ENCODE measurements around the gene CLIC3. TPM values are rescaled to one million over a fixed set of nuclear protein-coding genes. Genes with fewer than 3 reads are reported as not detected.

CLIC3 gene
- total and polyA plus RNA-seq, 4 donors = 17.2 to 115 (median 81.1) TPM

- DNase-seq (no peak), ATAC-seq (ENCODE audit: insufficient read depth, low FRiP score) (no peak)
- H3K36me3 ChIP-seq (ENCODE audit: control insufficient read depth in 4 of 4, insufficient read depth in 4 of 4, low read length in 4 of 4) = peaks cover 0 to 72% (median 8%) of the 10 kb centered on the region in 4 donors
- no peak overlapping the region for H3K9ac ChIP-seq (ENCODE audit: insufficient read depth in 1 of 2, low read length in 2 of 2)
- H3K4me1 ChIP-seq (ENCODE audit: control insufficient read depth in 5 of 5, insufficient read depth in 5 of 5, low read length in 5 of 5) = no peaks in the 10 kb centered on the region
- H3K4me3 ChIP-seq = no peak overlapping the region
- no peaks in the 10 kb centered on the region for H3K27me3 ChIP-seq (ENCODE audit: control insufficient read depth in 3 of 3, insufficient read depth in 3 of 3, low read length in 2 of 3)
- no peak for TF ChIP-seq CTCF (IDR thresholded peaks at IDR 0.05; ENCODE audit: control extremely low read depth, extremely low read depth)
- no peaks in the 10 kb centered on the region for H3K9me3 ChIP-seq (ENCODE audit: control insufficient read depth in 4 of 4, insufficient read depth in 3 of 4, low read length in 3 of 4)
- 89 to 93% methylated on average over 67 of the region's 67 CpGs for WGBS, 2 donors
- no peak overlapping the region for H3K27ac ChIP-seq (ENCODE audit: low read depth in 1 of 2, low read length in 1 of 2)
Observed at GRCh38 chr9:137012694-137013570, 16.6 kb upstream of the CLIC3 start.

GRCh38 chr9:137011907-137012675, 15.7 kb upstream of the CLIC3 start:
- Histone ChIP-seq H3K36me3 (ENCODE audit: control insufficient read depth in 4 of 4, insufficient read depth in 4 of 4, low read length in 4 of 4) (peaks cover 0 to 66% (median 9%) of the 10 kb centered on the region in 4 donors), H3K27ac (ENCODE audit: low read depth in 1 of 2, low read length in 1 of 2) (no peak overlapping the region), H3K27me3 (ENCODE audit: control insufficient read depth in 3 of 3, insufficient read depth in 3 of 3, low read length in 2 of 3) (no peaks in the 10 kb centered on the region), H3K9me3 (ENCODE audit: control insufficient read depth in 4 of 4, insufficient read depth in 3 of 4, low read length in 3 of 4) (no peaks in the 10 kb centered on the region), H3K4me1 (ENCODE audit: control insufficient read depth in 5 of 5, insufficient read depth in 5 of 5, low read length in 5 of 5) (peaks cover 0 to 6% (median 0%) of the 10 kb centered on the region in 5 donors), H3K9ac (ENCODE audit: insufficient read depth in 1 of 2, low read length in 2 of 2) (no peak overlapping the region), H3K4me3 (no peak overlapping the region)
- ATAC-seq (ENCODE audit: insufficient read depth, low FRiP score) (no peak), DNase-seq (no peak)
- WGBS, 2 donors = 93 to 95% methylated on average over 31 to 39 of the region's 39 CpGs
- no peak for TF ChIP-seq CTCF (IDR thresholded peaks at IDR 0.05; ENCODE audit: control extremely low read depth, extremely low read depth)

- Histone ChIP-seq H3K9me3 (ENCODE audit: control insufficient read depth in 4 of 4, insufficient read depth in 3 of 4, low read length in 3 of 4) (no peaks in the 10 kb centered on the region), H3K9ac (ENCODE audit: insufficient read depth in 1 of 2, low read length in 2 of 2) (no peak overlapping the region), H3K4me3 (no peak overlapping the region), H3K27ac (ENCODE audit: low read depth in 1 of 2, low read length in 1 of 2) (no peak overlapping the region), H3K36me3 (ENCODE audit: control insufficient read depth in 4 of 4, insufficient read depth in 4 of 4, low read length in 4 of 4) (peaks cover 0 to 57% (median 7%) of the 10 kb centered on the region in 4 donors), H3K4me1 (ENCODE audit: control insufficient read depth in 5 of 5, insufficient read depth in 5 of 5, low read length in 5 of 5) (peaks cover 0 to 6% (median 0%) of the 10 kb centered on the region in 5 donors), H3K27me3 (ENCODE audit: control insufficient read depth in 3 of 3, insufficient read depth in 3 of 3, low read length in 2 of 3) (no peaks in the 10 kb centered on the region)
- DNase-seq (no peak), ATAC-seq (ENCODE audit: insufficient read depth, low FRiP score) (no peak)
- 94 to 95% methylated on average over 24 of the region's 24 CpGs for WGBS, 2 donors
- TF ChIP-seq CTCF (IDR thresholded peaks at IDR 0.05; ENCODE audit: control extremely low read depth, extremely low read depth) = no peak
Observed at GRCh38 chr9:137011156-137011555, 14.8 kb upstream of the CLIC3 start.

Data from lung (tissue), 12 donors.